Nephron progenitor cell (in vitro differentiated cells): ENCODE results near the gene GCK.

Experiments
- DNase-seq: peaks from one replicate; pipeline ENCODE4 v3.0.0; 2021
- H3K27ac Mint-ChIP-seq: 2 replicates; pipeline ENCODE4 v1.8.0; 2021; ENCODE audit warnings: mild to moderate bottlenecking, moderate library complexity, mixed read lengths
- H3K27me3 Mint-ChIP-seq: 2 replicates; pipeline ENCODE4 v1.8.0; 2021; ENCODE audit warnings: mild to moderate bottlenecking, low read depth, mixed read lengths; ENCODE audit not compliant: poor library complexity
- H3K36me3 Mint-ChIP-seq: 2 replicates; pipeline ENCODE4 v1.8.0; 2021; ENCODE audit warnings: low read depth, mixed read lengths
- H3K4me1 Mint-ChIP-seq: 2 replicates; pipeline ENCODE4 v1.8.0; 2021; ENCODE audit warnings: mixed read lengths
- H3K4me3 Mint-ChIP-seq: 2 replicates; pipeline ENCODE4 v1.8.0; 2021; ENCODE audit warnings: mild to moderate bottlenecking, moderate library complexity, mixed read lengths
- H3K9me3 Mint-ChIP-seq: 2 replicates; pipeline ENCODE4 v1.8.0; 2021; ENCODE audit warnings: mild to moderate bottlenecking, moderate library complexity, mixed read lengths
- CTCF ChIP-seq: fragments of 200-600 bp; sonication (generic); IDR thresholded peaks from 2 replicates; pipeline ENCODE4 v1.5.0; 2021; ENCODE audit warnings: antibody characterized with exemption

Gene GCK

GRCh38 chr7:44221231-44221791 is 32.1 kb upstream of the GCK start:
- no peaks in the 10 kb centered on the region for H3K9me3 Mint-ChIP-seq
- peaks cover 58% of the 10 kb centered on the region for H3K4me1 Mint-ChIP-seq
- DNase-seq, result peak; percentile 50
- H3K4me3 Mint-ChIP-seq, result no peak overlapping the region
- H3K36me3 Mint-ChIP-seq, result no peaks in the 10 kb centered on the region
- peaks cover 6% of the 10 kb centered on the region for H3K27me3 Mint-ChIP-seq
- no peak overlapping the region for H3K27ac Mint-ChIP-seq
- no peak for TF ChIP-seq CTCF

- Mint-ChIP-seq H3K9me3 (no peaks in the 10 kb centered on the region), H3K4me3 (no peak overlapping the region), H3K27ac (no peak overlapping the region), H3K27me3 (peaks cover 3% of the 10 kb centered on the region), H3K36me3 (no peaks in the 10 kb centered on the region), H3K4me1 (peaks cover 60% of the 10 kb centered on the region)
- no peak for TF ChIP-seq CTCF
- no peak for DNase-seq
Observed at GRCh38 chr7:44220358-44221112, 31.3 kb upstream of the GCK start.

- peak; percentile 14 for DNase-seq
- TF ChIP-seq CTCF, result no peak
- H3K36me3 Mint-ChIP-seq, result no peaks in the 10 kb centered on the region
- H3K27me3 Mint-ChIP-seq, result peaks cover 3% of the 10 kb centered on the region
- no peak overlapping the region for H3K27ac Mint-ChIP-seq
- H3K4me3 Mint-ChIP-seq, result no peak overlapping the region
- peaks cover 61% of the 10 kb centered on the region for H3K4me1 Mint-ChIP-seq
- no peaks in the 10 kb centered on the region for H3K9me3 Mint-ChIP-seq
Observed at GRCh38 chr7:44220046-44220357, 30.8 kb upstream of the GCK start.

- no peak overlapping the region for H3K4me3 Mint-ChIP-seq
- peaks cover 3% of the 10 kb centered on the region for H3K27me3 Mint-ChIP-seq
- peaks cover 63% of the 10 kb centered on the region for H3K4me1 Mint-ChIP-seq
- DNase-seq, result no peak
- no peaks in the 10 kb centered on the region for H3K36me3 Mint-ChIP-seq
- no peaks in the 10 kb centered on the region for H3K9me3 Mint-ChIP-seq
- no peak for TF ChIP-seq CTCF
- H3K27ac Mint-ChIP-seq, result no peak overlapping the region
Observed at GRCh38 chr7:44219371-44220045, 30.3 kb upstream of the GCK start.

GRCh38 chr7:44218418-44219201 is 29.4 kb upstream of the GCK start:
- H3K27me3 Mint-ChIP-seq, result no peaks in the 10 kb centered on the region
- H3K4me1 Mint-ChIP-seq, result peaks cover 67% of the 10 kb centered on the region
- H3K9me3 Mint-ChIP-seq, result no peaks in the 10 kb centered on the region
- peak overlapping the region; percentile 45 for H3K4me3 Mint-ChIP-seq
- peak; percentile 76 for DNase-seq
- H3K27ac Mint-ChIP-seq, result no peak overlapping the region
- H3K36me3 Mint-ChIP-seq, result no peaks in the 10 kb centered on the region
- peak; percentile 24 for TF ChIP-seq CTCF
